T-cell (primary cell): ENCODE data around the gene TMEM145. TPM values are rescaled to one million over a fixed set of nuclear protein-coding genes. Genes with fewer than 3 reads are reported as not detected.
A peak's percentile ranks its signal among the peaks of the same experiment; 100 is the strongest.

Experiments used
- ATAC-seq, 4 experiments: fragments of 200-7000 bp in 3 of 4; fragments of 150-1000 bp in 1 of 4; cut with Tn5 transposase; replicated peaks in 1 of 4; 1 replicate in 3 of 4; 2 replicates in 1 of 4; pipeline ENCODE4 v1.10.0; 2021; ENCODE audit warnings: moderate library complexity in 3 of 4, mild to moderate bottlenecking in 2 of 4, moderate number of reproducible peaks in 1 of 4
- CTCF ChIA-PET, 2 donors: fragments of 300-600 bp; sonication (Branson Sonifier 250); formaldehyde crosslinking; loops; one replicate each; lab custom pipeline; 2022; ENCODE audit warnings: antibody characterized with exemption in 2 of 2; lab: Charles Lee
- POLR2A ChIA-PET, 2 donors: fragments of 300-600 bp; sonication (Branson Sonifier 250); formaldehyde crosslinking; loops; one replicate each; lab custom pipeline; 2022; ENCODE audit warnings: antibody characterized with exemption in 2 of 2; lab: Charles Lee
- DNase-seq, 35 experiments: peaks; one replicate each; pipeline versions ENCODE4 v3.0.0 to v3.0.0-alpha.2; 2013 to 2023
- H3K27ac ChIP-seq: one replicate; pipeline ENCODE4 v1.5.1; 2013; ENCODE audit warnings: low read length
- H3K27me3 ChIP-seq, 2 experiments: replicated peaks in 1 of 2; 1 replicate in 1 of 2; 2 replicates in 1 of 2; pipeline versions ENCODE4 v1.6.1 to v1.7.0; 2013; ENCODE audit warnings: low read length in 1 of 2, mixed read lengths in 1 of 2; ENCODE audit not compliant: control insufficient read depth in 2 of 2, insufficient read depth in 2 of 2; ENCODE audit errors: extremely low read depth in 1 of 2
- H3K36me3 ChIP-seq, 2 donors: 1 replicate in 1 of 2; 2 replicates in 1 of 2; pipeline versions ENCODE4 v1.6.1 to v1.7.0; 2013; ENCODE audit warnings: low read length in 1 of 2; ENCODE audit not compliant: control insufficient read depth in 2 of 2, insufficient read depth in 1 of 2; ENCODE audit errors: extremely low read depth in 1 of 2
- H3K4me1 ChIP-seq, 2 experiments: 1 replicate in 1 of 2; 2 replicates in 1 of 2; pipeline versions ENCODE4 v1.6.1 to v1.7.0; 2013; ENCODE audit warnings: low read length in 2 of 2, mixed read lengths in 1 of 2; ENCODE audit not compliant: insufficient read depth in 2 of 2, control insufficient read depth in 1 of 2; ENCODE audit errors: extremely low read depth in 1 of 2
- H3K4me3 ChIP-seq, 2 donors: 1 replicate in 1 of 2; 2 replicates in 1 of 2; pipeline versions ENCODE4 v1.5.1 to v1.7.0; 2013; ENCODE audit warnings: mild to moderate bottlenecking in 2 of 2, low read length in 1 of 2, moderate library complexity in 1 of 2; ENCODE audit not compliant: control insufficient read depth in 1 of 2; ENCODE audit errors: extremely low read depth in 1 of 2
- H3K9me3 ChIP-seq: 2 replicates; pipeline ENCODE4 v1.7.0; 2013
- H3K27ac Mint-ChIP-seq, 2 donors: one replicate each; pipeline ENCODE4 v1.8.0; 2020 to 2021; ENCODE audit warnings: mild to moderate bottlenecking in 2 of 2, mixed read lengths in 2 of 2
- H3K27me3 Mint-ChIP-seq, 2 donors: one replicate each; pipeline ENCODE4 v1.8.0; 2021 to 2022; ENCODE audit warnings: mixed read lengths in 2 of 2
- H3K36me3 Mint-ChIP-seq: one replicate; pipeline ENCODE4 v1.8.0; 2021; ENCODE audit warnings: mixed read lengths
- H3K4me1 Mint-ChIP-seq, 3 donors: one replicate each; pipeline ENCODE4 v1.8.0; 2020 to 2022; ENCODE audit warnings: mixed read lengths in 3 of 3, mild to moderate bottlenecking in 1 of 3
- H3K4me3 Mint-ChIP-seq, 3 donors: one replicate each; pipeline ENCODE4 v1.8.0; 2020 to 2022; ENCODE audit warnings: mild to moderate bottlenecking in 3 of 3, mixed read lengths in 3 of 3, moderate library complexity in 3 of 3
- H3K9me3 Mint-ChIP-seq, 3 donors: one replicate each; pipeline ENCODE4 v1.8.0; 2020 to 2022; ENCODE audit warnings: mixed read lengths in 3 of 3
- WGBS: methylation state at CpG from one replicate; pipeline ENCODE4 v1.1.5; 2013; ENCODE audit warnings: missing lambda C conversion rate; ENCODE audit not compliant: insufficient coverage; 5-methylcytosine and 5-hydroxymethylcytosine counted together
- total RNA-seq, 35 experiments: library from RNA in 6 of 35; stranded (reverse) in 6 of 35; fragments of 120-200 nt in 1 of 35; gene quantifications; one replicate each; pipeline versions ENCODE4 v1.2.1 to v1.2.4 and lab custom pipeline; 2013 to 2026

The TMEM145 gene
- total RNA-seq, 5 donors from 2014 or later (not counting 1 experiment from before 2014, with no cell fraction given), result not detected

GRCh38 chr19:42369433-42370067 is 56.4 kb downstream of the TMEM145 start:
- Mint-ChIP-seq H3K4me1 (no peaks in the 10 kb centered on the region), H3K36me3 (no peaks in the 10 kb centered on the region), H3K9me3 (no peaks in the 10 kb centered on the region), H3K4me3 (no peak overlapping the region), H3K27me3 (no peaks in the 10 kb centered on the region), H3K27ac (no peak overlapping the region)
- Histone ChIP-seq H3K27me3 (no peaks in the 10 kb centered on the region), H3K9me3 (no peaks in the 10 kb centered on the region), H3K27ac (no peak overlapping the region), H3K4me3 (no peak overlapping the region), H3K4me1 (no peaks in the 10 kb centered on the region), H3K36me3 (no peaks in the 10 kb centered on the region)
- WGBS, result 96% methylated on average over 24 of the region's 27 CpGs
- POLR2A ChIA-PET, result no interaction called here
- CTCF ChIA-PET, result no interaction called here
- ATAC-seq (no peak), DNase-seq (no peak)

GRCh38 chr19:42370068-42370520 is 57.0 kb downstream of the TMEM145 start:
- DNase-seq (no peak), ATAC-seq (no peak)
- no peaks in the 10 kb centered on the region for H3K9me3 Mint-ChIP-seq
- Histone ChIP-seq H3K9me3 (no peaks in the 10 kb centered on the region), H3K36me3 (no peaks in the 10 kb centered on the region), H3K4me1 (no peaks in the 10 kb centered on the region), H3K27me3 (no peaks in the 10 kb centered on the region), H3K27ac (no peak overlapping the region), H3K4me3 (no peak overlapping the region)
- WGBS, result 63% methylated on average over 5 of the region's 9 CpGs
- POLR2A ChIA-PET, result no interaction called here
- H3K27ac Mint-ChIP-seq, result no peak overlapping the region
- CTCF ChIA-PET, result no interaction called here
- H3K4me1 Mint-ChIP-seq, result no peaks in the 10 kb centered on the region
- no peaks in the 10 kb centered on the region for H3K36me3 Mint-ChIP-seq
- H3K27me3 Mint-ChIP-seq, result no peaks in the 10 kb centered on the region
- no peak overlapping the region for H3K4me3 Mint-ChIP-seq

GRCh38 chr19:42370626-42371175 is 57.6 kb downstream of the TMEM145 start:
- Mint-ChIP-seq H3K4me3 (no peak overlapping the region), H3K27me3 (no peaks in the 10 kb centered on the region), H3K36me3 (no peaks in the 10 kb centered on the region), H3K4me1 (no peaks in the 10 kb centered on the region), H3K9me3 (no peaks in the 10 kb centered on the region), H3K27ac (no peak overlapping the region)
- H3K27ac ChIP-seq, result no peak overlapping the region
- POLR2A ChIA-PET, result no interaction called here
- CTCF ChIA-PET, result no interaction called here
- WGBS, result 90% methylated on average over 4 of the region's 12 CpGs
- H3K27me3 ChIP-seq, result no peaks in the 10 kb centered on the region
- no peaks in the 10 kb centered on the region for H3K36me3 ChIP-seq
- no peak overlapping the region for H3K4me3 ChIP-seq
- H3K9me3 ChIP-seq, result no peaks in the 10 kb centered on the region
- H3K4me1 ChIP-seq, result no peaks in the 10 kb centered on the region
- no peak for ATAC-seq
- peak in 1 of 35 experiments; percentile 37 for DNase-seq

Other genes with a start within 250 kb of the TMEM145 start
- 1 to 10 TPM in 3 of 5 donors, under 1 TPM in 2; 0.26 to 1.5 (median 1.3) TPM for gene GRIK5, start 243.1 kb upstream of the TMEM145 start, total RNA-seq
- 10 to 100 TPM; 18.4 to 27.4 (median 26.6) TPM for gene ZNF574, start 237.1 kb upstream of the TMEM145 start, total RNA-seq
- 10 to 100 TPM; 27.9 to 71.7 (median 59.5) TPM for gene POU2F2, start 180.9 kb upstream of the TMEM145 start, total RNA-seq
- 10 to 100 TPM; 67.6 to 82.8 (median 71.0) TPM for gene DEDD2, start 95.6 kb upstream of the TMEM145 start, total RNA-seq
- 10 to 100 TPM in 3 of 5 donors, 1 to 10 TPM in 2; 8.0 to 25.1 (median 23.1) TPM for gene ZNF526, start 93.0 kb upstream of the TMEM145 start, total RNA-seq
- gene GSK3A, start 70.7 kb upstream of the TMEM145 start, total RNA-seq, result 10 to 100 TPM; 21.4 to 45.8 (median 38.1) TPM
- gene ERF, start 58.2 kb upstream of the TMEM145 start, total RNA-seq, result 10 to 100 TPM; 35.9 to 97.3 (median 44.6) TPM
- 100 to 1,000 TPM in 4 of 5 donors, 10 to 100 TPM in 1; 93.9 to 110 (median 104) TPM for gene CIC, start 44.1 kb upstream of the TMEM145 start, total RNA-seq
- gene PRR19, start 11.2 kb upstream of the TMEM145 start, total RNA-seq, result under 1 TPM in 4 of 5 donors, not detected in 1; 0.18 to 0.35 (median 0.27) TPM
- 10 to 100 TPM; 15.2 to 22.2 (median 19.1) TPM for gene PAFAH1B3, start 10.7 kb upstream of the TMEM145 start, total RNA-seq
- 10 to 100 TPM in 2 of 5 donors, 1 to 10 TPM in 3; 5.2 to 11.4 (median 9.6) TPM for gene MEGF8, start 12.3 kb downstream of the TMEM145 start, total RNA-seq
- gene CNFN, start 77.0 kb downstream of the TMEM145 start, total RNA-seq, result 1 to 10 TPM in 1 of 5 donors, not detected in 4; 1.1 TPM
- 10 to 100 TPM; 16.2 to 44.4 (median 34.8) TPM for gene LIPE, start 114.1 kb downstream of the TMEM145 start, total RNA-seq
- not detected for gene CXCL17, start 129.6 kb downstream of the TMEM145 start, total RNA-seq
- 10 to 100 TPM in 2 of 5 donors, 1 to 10 TPM in 3; 2.4 to 10.8 (median 9.9) TPM for gene CEACAM1, start 215.2 kb downstream of the TMEM145 start, total RNA-seq